NCI-H2029 (cell line): Measurements from ENCODE around the gene RIN3.

Experiments used
- DNase-seq: peaks from one replicate; lab custom pipeline; 2025; lab: John Stamatoyannopoulos, UW

Gene RIN3

GRCh38 chr14:92578511-92578910 is 64.9 kb downstream of the RIN3 start:
- DNase-seq = no peak

DNA sequence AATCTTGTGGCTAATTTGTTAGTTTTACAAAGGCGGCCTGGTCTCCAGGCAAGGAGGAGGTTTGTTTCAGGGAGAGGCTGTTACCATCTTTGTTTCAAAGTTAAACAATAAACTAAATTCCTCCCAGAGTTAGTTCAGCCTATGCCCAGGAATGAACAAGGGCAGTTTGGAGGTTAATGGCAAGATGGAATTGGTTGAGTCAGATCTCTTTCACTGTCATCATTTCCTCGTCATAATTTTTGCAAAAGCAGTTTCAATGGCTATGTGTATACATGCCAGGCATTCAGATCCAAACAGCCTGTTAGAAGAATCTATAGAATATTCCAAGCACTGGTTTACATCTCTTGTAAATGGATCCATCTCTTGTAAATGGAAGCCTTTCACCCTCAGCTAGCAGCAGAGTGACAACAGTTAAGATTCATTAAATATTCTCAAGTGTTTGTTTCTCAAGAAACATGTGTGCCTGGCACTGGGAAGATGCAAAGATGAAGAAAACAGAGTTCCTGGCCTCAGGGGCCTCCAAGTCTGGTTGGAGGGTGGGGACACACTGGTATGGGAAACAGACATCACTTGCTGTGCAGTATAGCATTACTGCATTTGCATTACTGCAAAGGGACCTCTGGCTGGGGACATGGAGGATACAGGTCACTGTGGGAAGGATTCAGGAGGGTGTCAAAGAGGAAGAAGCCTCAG is 65.8 kb downstream of the RIN3 start:
- DNase-seq = no peak

GRCh38 chr14:92581206-92581605 is 67.6 kb downstream of the RIN3 start:
- DNase-seq = no peak

GRCh38 chr14:92581966-92582566 is 68.5 kb downstream of the RIN3 start:
- DNase-seq = no peak

DNA sequence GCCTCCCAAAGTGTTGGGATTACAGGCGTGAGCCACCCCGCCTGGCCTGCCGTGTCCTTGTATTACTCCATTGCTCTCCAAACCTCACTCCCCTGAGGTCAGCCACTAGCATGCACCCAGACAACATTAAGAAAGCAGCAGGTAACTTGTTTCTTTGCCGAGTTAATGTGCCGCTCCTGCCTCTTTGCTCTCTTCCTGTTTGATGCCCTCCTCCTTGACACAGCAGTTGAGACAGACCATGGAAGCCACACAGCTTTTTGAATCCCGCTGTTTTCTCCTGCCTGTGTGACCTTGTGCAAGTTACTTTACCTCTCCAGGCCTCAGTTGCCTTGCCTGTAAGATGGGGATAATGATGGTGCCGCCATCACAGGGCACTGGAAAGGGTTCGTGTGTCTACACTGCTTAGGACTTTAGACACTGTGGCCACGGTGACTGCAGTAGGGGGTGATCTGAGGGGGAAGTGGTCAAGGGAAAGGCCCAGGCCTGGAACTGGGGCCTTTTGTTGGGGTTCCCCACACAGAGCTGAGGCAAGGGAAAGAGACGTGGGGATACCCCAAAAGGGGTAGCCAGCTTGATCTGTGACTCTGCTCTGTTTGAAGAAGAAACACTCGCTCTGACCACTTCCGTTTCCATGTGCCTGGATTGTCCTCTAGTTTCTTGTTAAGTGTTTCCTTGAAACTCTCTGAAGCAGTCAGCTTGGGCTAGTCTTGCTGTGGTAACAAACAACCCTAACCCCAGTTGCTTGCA is 69.3 kb downstream of the RIN3 start:
- DNase-seq = no peak

DNA sequence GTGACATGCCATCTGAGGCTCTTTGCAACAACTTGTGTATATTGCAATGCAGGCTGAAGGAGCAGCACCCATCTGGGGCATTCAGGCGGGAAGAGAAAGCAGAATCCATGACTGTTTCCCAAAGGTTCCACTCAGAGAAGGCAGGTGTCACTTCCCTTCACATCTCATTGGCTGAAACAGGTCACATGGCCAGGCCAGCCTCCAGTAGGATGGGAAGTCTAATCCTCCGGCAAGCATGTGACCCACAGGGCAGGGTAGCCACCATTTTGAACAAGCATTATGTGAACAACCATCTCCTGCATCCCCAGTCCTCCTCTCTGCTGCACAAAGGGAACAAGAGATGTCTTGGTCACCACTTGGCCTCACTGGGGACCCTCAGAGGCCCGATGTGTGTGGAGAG is 70.6 kb downstream of the RIN3 start:
- no peak for DNase-seq

DNA sequence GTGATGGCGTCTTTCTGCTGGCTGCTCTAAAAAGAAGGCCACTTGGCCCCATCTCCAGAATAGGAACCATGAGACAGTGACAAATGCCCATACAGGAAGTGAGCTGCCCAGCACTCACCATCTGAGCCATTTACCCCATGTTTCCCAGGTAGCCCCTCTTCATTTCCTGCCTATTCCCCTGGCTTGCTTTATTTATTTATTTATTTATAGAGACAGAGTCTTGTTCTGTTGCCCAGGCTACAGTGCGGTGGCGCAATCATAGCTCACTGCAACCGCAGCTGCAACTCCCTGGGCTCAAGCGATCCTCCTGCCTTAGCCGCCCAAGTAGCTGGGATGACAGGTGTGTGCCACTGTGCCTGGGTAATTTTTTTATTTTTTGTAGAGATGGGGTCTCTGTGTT is 71.2 kb downstream of the RIN3 start:
- no peak for DNase-seq

GRCh38 chr14:92585981-92586937 is 72.7 kb downstream of the RIN3 start:
- no peak for DNase-seq

GRCh38 chr14:92586963-92587699 is 73.5 kb downstream of the RIN3 start:
- DNase-seq = no peak

- DNase-seq = no peak
Measured at GRCh38 chr14:92587700-92588085, 74.1 kb downstream of the RIN3 start.

DNA sequence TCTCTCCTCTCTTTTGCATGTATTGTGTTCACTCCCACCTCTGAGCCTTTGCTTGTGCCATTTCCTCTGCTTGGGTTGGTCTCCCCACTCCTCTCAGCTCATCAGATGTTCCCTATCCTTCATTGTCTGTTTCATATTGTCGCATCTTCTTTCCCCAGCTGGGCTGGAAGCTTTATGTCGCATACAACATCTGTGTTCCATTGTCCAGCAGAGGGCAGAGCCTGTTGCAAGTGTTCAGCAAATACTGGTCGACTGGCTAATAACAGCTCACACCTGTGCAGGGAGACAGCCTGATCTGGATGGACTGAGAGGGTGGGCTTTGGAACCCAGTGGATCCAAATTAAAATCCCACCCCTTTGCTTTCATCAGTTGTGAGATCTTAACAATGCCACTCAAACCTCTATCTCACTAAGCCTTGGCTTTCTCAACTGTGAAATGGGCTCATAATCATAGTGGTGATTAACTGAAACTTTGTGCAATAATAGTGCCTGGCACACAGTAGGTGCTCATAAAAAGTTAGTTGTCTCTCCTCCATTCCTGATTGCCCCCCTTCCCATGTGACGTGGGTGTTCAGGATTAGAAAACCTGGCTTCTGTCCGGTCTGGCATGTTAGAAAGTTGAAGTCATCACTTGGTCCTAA is 75.8 kb downstream of the RIN3 start:
- DNase-seq = no peak

- DNase-seq = no peak
Measured at GRCh38 chr14:92590176-92590575, 76.6 kb downstream of the RIN3 start.

DNA sequence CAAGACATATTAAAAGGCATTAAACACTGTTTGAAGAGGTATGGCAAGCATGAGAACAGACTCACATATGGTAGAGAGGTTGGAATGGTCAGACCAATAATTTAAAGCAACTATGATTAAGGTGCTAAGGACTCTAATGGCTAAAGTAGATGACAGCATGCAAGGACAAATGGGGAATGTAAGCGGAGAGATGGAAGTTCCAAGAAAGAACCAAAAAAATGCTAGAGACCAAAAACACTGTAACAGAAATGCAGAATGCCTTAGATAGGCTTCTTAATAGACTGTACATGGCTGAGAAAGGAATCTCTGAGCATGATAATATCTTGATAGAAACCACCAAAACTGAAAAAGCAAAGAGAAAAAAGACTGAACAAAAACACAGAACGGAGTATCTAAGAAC is 77.4 kb downstream of the RIN3 start:
- no peak for DNase-seq

- no peak for DNase-seq
Measured at GRCh38 chr14:92591346-92591745, 77.8 kb downstream of the RIN3 start.

DNA sequence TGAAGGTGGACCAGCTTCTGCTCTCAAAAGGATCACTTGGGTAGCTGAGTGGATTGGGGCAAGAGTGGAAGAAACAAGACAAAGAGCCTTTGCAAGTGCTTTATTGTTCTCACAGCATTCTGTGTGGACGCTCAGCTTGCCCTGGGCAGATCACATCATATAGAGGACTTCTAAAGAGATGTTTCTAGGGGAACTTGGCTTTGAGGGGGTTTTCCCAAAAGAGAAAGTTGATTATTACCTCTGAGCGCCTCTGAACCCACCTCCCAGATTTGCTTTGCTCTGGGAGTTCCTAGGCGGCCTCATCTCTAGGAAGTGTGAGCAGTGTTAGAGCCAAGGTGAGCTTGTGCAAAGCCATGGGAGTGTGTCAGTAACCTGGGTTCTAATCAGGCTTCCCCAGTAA is 81.7 kb downstream of the RIN3 start:
- no peak for DNase-seq

GRCh38 chr14:92596331-92596907 is 82.8 kb downstream of the RIN3 start:
- DNase-seq = no peak

DNA sequence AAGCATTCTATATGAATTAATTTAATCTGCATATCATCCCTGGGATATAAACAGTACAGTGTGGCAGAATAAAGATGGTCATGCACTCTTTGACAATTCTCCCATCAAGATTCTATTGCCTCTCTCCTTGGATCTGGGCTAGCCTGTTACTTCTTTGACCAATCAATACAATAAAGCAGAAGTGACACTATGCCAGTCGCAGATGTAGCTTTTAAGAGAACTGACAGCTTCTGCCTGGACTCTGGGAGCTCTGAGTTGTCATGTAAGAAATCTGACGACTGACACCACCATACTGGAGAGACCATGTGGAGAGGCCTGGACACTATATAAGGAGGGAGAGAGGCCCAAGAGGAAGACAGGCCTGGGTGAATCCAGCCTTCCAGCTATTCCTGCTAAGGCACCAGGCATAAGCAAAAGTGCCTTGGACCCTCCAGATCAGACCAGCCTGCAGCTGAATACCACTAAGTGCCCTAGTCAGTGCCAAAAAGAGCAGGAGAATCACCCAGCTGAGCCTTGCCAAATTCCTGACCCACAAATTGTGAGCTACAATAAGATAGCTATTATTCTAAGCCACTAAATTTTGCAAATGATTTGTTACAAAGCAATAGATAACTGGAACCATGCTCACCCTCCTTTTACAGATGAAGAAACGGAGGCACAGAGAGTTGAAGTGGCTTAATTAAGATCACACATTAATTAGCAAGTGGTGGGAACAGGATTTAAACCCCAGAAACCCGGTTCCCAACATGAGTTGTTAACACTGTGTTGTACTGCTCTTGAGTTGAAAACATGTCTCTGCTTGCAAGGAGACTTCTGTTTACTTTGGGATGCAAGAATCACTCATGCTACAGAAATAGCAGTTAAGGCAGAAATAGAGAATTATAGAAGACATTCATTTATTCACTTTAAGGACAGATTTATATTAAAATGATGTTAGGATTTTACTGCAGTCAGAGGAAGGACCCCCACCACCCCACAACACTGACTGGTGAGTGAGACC is 84.6 kb downstream of the RIN3 start:
- no peak for DNase-seq

DNA sequence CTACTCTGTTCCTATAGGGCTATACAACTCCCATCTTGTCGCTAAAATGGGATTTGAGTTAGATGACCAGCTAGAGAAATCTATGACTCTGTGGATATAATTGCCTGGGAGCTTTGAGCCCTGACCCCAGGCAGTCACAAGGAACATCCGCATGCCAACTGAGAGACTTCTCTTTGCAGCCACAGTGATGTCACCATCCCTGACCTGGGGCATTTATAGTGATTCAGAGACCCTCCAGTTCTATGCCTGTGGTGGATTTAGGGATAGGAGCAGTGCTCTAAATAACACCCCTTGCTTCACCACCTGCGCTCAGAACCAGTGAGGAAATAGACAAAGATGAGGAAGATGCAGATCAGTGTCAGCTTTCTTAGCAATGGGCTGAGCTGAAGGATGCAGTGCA is 86.2 kb downstream of the RIN3 start:
- DNase-seq = no peak

GRCh38 chr14:92600318-92601053 is 86.9 kb downstream of the RIN3 start:
- no peak for DNase-seq
